WERI-Rb-1 (cell line): ENCODE data around the gene IGSF11.
A peak's percentile ranks its signal among the peaks of the same experiment; 100 is the strongest.

Source experiments
- DNase-seq: peaks from one replicate; pipeline ENCODE4 v3.0.0-alpha.2; 2020
- H3K27ac ChIP-seq: fragments of 250-450 bp; sonication (Bioruptor Pico); 2 replicates; pipeline ENCODE4 v1.5.1; 2020; ENCODE audit warnings: mild to moderate bottlenecking, moderate library complexity
- H3K27me3 ChIP-seq: fragments of 250-450 bp; sonication (Bioruptor Pico); 2 replicates; pipeline ENCODE4 v1.5.1; 2021; ENCODE audit warnings: mild to moderate bottlenecking, low read depth, moderate library complexity; ENCODE audit not compliant: insufficient read depth, severe bottlenecking
- H3K36me3 ChIP-seq: fragments of 250-450 bp; sonication (Bioruptor Pico); 2 replicates; pipeline ENCODE4 v1.5.1; 2020; ENCODE audit warnings: mild to moderate bottlenecking, moderate library complexity
- H3K4me3 ChIP-seq: 2 replicates; pipeline ENCODE4 v1.5.1; 2011; ENCODE audit warnings: low read depth, mild to moderate bottlenecking, control low read depth, low read length
- H3K9me3 ChIP-seq: fragments of 250-450 bp; sonication (Bioruptor Pico); 2 replicates; pipeline ENCODE4 v1.5.1; 2021; ENCODE audit warnings: mild to moderate bottlenecking, moderate library complexity; ENCODE audit not compliant: severe bottlenecking
- TF ChIP-seq, protein P1 (sequence below): IDR thresholded peaks from 2 replicates; pipeline ENCODE4 v1.5.1; 2011; ENCODE audit warnings: low read depth, mild to moderate bottlenecking, control low read depth, inconsistent platforms, low read length

Gene IGSF11

DNA sequence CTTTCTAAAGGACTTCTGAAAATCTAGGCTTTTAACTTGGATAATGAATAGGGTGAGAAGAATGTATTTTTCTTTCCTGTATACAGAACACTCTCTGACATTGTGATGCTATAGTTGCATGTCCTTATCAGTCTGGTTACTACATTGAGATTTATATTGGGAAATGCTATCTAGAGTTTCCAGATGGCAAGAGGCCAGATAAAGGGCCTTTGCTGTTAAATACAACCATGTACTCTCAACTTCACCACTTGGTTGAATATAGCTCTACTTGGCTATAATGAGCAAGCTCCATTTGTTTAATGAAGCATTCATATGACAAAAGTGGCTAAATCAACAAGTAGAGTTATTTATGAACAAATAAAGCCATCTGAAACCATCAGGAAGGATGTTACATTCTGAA, 91.0 kb downstream of the IGSF11 start:
- Histone ChIP-seq H3K9me3 (peaks cover 3% of the 10 kb centered on the region), H3K27ac (no peak overlapping the region), H3K4me3 (no peak overlapping the region), H3K27me3 (no peaks in the 10 kb centered on the region), H3K36me3 (no peaks in the 10 kb centered on the region)
- TF ChIP-seq, protein P1, sequence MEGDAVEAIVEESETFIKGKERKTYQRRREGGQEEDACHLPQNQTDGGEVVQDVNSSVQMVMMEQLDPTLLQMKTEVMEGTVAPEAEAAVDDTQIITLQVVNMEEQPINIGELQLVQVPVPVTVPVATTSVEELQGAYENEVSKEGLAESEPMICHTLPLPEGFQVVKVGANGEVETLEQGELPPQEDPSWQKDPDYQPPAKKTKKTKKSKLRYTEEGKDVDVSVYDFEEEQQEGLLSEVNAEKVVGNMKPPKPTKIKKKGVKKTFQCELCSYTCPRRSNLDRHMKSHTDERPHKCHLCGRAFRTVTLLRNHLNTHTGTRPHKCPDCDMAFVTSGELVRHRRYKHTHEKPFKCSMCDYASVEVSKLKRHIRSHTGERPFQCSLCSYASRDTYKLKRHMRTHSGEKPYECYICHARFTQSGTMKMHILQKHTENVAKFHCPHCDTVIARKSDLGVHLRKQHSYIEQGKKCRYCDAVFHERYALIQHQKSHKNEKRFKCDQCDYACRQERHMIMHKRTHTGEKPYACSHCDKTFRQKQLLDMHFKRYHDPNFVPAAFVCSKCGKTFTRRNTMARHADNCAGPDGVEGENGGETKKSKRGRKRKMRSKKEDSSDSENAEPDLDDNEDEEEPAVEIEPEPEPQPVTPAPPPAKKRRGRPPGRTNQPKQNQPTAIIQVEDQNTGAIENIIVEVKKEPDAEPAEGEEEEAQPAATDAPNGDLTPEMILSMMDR, result no peak
- DNase-seq, result no peak

DNA sequence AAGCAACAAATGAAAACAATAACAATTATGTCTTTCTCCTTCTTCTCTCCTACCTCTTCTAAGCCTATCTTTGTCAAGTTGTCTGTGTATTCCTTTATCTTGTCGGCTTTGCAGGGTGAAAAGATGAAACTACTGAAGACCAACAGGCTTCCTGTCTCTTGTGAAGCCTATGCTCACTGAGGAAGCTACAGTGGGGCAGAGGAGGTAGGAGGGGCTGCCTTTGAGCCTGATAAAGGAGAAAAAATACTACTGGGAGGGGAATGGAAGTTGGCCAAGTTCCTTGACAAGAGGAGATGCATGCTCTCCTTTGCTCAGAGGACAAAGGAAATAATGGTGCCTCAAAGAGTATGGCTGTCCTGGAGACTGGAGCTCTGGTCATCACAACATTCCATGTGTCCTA, 92.0 kb downstream of the IGSF11 start:
- Histone ChIP-seq H3K4me3 (no peak overlapping the region), H3K36me3 (no peaks in the 10 kb centered on the region), H3K27ac (no peak overlapping the region), H3K27me3 (no peaks in the 10 kb centered on the region), H3K9me3 (peaks cover 3% of the 10 kb centered on the region)
- TF ChIP-seq, protein P1, result no peak
- no peak for DNase-seq

DNA sequence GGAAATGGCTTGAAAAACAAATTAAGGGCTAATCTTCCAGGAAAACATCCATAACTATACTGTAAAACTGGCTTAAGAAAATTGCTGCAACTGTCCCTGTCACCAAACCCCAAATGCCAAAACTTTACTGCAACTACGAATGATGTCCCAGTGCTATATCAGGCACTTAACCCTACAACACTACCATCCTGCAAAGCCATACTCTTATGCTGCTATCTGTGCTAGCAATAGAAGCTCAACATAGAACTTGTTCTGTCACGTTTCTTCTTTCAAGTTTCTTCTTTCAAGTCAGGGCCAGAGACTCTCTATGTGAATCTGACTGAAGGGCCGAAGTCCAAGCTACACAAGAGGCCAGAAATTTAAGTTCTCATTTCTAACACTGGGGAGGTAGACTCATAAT, 92.5 kb downstream of the IGSF11 start:
- H3K27ac ChIP-seq, result no peak overlapping the region
- H3K4me3 ChIP-seq, result no peak overlapping the region
- H3K27me3 ChIP-seq, result no peaks in the 10 kb centered on the region
- peaks cover 3% of the 10 kb centered on the region for H3K9me3 ChIP-seq
- TF ChIP-seq, protein P1, result no peak
- no peak for DNase-seq
- no peaks in the 10 kb centered on the region for H3K36me3 ChIP-seq

DNA sequence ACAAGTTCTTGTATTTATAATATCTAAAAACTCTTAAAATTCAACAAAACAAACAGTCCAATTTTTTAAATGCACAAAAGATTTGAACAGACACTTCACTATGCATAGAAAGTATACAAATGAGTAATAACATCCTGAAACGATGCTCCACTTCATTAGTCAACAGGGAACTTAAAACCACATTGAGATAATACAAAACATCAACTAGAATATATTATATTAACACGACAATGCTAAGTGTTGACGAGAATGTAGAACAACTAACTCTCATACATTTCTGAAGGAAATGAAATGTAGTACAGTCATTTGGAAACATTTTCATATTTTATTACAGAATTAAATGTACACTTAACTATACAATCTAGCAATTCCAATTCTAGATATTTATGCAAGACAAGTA, 93.4 kb downstream of the IGSF11 start:
- no peak overlapping the region for H3K27ac ChIP-seq
- no peaks in the 10 kb centered on the region for H3K27me3 ChIP-seq
- H3K36me3 ChIP-seq, result no peaks in the 10 kb centered on the region
- peaks cover 3% of the 10 kb centered on the region for H3K9me3 ChIP-seq
- TF ChIP-seq, protein P1, result no peak
- H3K4me3 ChIP-seq, result no peak overlapping the region
- DNase-seq, result no peak

DNA sequence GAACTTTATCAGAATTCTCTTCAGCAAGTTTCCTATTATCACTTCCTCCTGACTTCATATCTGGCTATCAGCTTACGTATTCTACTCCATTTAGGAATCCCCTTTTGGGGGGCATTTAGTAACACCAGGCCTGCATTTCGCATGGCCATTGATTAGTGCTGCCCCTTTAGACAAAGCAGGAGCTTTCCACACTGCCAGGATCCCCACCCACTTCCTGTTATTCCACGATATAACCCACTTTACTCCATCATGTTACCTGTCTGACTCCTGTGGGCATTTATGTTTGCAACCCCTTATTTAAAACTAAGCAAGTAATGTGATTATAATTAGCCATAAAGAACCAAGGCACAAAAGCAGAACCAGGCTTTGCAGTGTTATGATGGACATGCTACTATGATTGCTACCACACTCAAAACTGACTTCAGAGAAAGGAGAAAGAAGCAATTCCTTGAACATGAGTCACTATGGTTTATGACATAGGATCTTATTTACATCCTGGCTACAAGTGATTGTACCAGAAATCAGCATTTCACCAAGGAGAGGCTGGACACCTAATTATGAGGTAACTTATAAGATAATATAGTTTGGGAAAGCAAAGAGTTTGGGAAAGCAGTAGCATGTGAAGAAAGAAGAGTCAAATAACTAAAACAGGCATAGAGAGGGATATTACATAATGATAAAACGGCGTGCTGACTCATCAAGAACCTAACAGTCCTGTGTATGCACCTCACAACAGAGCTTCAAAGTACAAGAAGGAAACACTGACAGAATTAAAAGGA, 96.3 kb downstream of the IGSF11 start:
- no peak overlapping the region for H3K27ac ChIP-seq
- TF ChIP-seq, protein P1, result no peak
- H3K27me3 ChIP-seq, result no peaks in the 10 kb centered on the region
- H3K9me3 ChIP-seq, result peaks cover 3% of the 10 kb centered on the region
- no peak for DNase-seq
- H3K4me3 ChIP-seq, result no peak overlapping the region
- no peaks in the 10 kb centered on the region for H3K36me3 ChIP-seq

DNA sequence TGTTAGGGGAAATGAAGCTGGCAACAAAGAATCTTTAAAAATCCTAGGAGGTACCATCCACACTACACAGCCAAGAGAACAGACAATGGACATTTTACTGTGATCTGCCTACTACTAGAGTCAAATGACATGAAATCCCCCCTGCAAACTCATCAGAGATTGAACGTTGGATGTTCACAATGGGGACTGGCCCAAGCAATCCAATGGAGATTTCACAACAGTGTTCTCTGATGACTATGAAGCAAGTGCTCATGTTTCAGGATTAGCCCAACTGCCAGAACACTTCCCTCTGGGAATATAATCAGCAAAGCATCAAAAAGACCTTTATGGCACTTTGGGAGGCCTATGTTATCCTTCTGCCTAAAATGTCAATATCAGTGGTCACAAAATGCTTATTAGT, 97.8 kb downstream of the IGSF11 start:
- Histone ChIP-seq H3K27ac (no peak overlapping the region), H3K9me3 (peaks cover 3% of the 10 kb centered on the region), H3K36me3 (no peaks in the 10 kb centered on the region), H3K4me3 (no peak overlapping the region), H3K27me3 (no peaks in the 10 kb centered on the region)
- peak; percentile 10 for DNase-seq
- TF ChIP-seq, protein P1, result no peak
